Inflammatory macrophage (primary cell): ENCODE measurements around the gene KIAA1958.
A peak's percentile ranks its signal among the peaks of the same experiment; 100 is the strongest.
"Not testable (repeated sequence)": the region's sequence is repeated elsewhere in the genome, so short reads cannot be mapped to it uniquely, and the experiment has no call there.

ENCODE experiments used
- DNase-seq, 2 donors: peaks; one replicate each; pipeline ENCODE4 v3.0.0-alpha.2; 2020 to 2022

The KIAA1958 gene

DNA sequence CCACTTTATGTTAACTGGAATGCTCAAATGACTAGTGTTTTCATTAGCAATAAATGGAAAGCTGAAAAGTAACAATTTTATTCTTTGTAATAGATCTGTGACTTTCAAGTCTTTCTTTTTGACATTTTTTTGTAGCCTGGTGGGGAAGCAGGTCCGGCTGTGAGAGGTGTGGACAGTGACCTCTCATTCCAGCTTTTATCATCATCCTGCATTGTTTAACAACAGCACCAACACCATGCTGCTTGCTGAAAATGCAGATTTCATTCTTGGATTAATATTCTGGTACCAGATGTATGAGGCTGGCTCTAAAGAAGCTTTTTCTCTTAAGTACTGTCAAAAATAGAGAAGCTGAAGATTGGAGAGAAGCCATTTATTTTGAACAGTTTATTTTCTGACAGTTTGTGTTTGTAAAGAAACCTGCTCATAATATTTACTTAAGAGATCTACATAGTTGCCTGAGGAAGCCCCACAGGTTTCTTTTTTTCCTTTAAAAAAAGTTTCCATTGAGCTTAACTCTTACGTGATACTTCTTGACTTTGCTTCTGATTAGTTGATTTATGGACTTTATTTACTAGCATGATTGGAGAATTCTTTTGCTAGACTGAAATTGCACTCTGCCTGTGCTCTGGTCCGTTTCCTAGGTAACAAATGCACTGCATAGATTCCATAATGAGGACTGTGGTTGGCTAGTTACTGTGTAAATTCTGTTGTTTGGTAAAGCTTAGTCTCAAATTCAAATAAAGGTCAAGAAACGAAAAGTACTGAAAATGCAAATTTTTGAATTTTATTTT, 3.4 kb downstream of the KIAA1958 start:
- no peak for DNase-seq

DNA sequence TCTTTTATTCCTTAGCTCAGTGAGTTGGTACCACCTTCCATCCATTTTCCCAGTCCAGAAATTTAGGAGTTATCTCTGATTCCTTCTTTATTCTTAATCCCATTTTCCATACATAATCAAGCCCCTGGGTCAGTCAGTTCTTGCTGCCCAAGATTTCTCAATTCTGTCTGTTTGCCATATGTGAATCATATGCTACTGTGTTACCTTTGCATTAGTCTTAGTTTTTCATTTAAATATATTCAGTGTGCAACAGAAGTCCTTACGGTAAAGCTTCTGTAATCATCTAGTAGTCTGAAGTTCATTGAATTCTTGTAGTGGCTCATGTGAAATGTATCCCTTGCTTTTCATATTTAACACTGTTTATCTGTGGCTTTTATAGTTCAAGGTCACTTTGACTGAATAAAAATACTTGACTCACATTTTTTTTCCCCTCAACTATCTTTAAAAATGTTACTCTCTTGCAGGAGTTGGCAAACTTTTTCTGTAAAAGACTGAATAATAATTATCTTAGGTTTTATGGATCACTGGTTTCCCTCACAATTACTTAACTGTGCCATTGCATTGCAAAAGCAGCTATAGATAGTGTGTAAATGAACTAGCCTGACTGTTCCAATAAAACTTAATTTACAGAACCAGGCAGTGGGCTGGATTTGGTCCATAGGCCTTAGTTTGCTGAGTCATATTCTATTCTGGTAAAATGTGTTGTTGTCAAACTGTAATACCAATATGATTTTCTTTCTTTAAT, 6.9 kb downstream of the KIAA1958 start:
- DNase-seq: no peak

DNA sequence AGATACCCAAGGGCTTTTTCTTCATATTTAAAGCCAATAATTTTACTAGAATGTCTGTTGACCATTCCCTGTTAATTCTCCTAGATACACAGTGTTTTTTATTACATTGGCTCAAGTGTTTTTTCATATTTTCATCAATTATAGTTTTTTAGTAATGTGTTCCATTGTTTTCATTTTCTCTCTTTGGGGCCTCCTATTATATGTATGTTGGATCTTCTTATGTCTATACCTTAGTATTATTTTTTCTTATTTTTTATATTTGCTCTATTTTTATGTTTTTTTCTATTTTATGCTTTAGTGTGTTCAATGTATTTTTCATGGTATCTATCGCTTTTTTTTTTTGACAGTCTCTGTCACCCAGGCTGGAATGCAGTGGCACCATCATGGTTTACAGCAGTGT, 7.5 kb downstream of the KIAA1958 start:
- DNase-seq: no peak

DNA sequence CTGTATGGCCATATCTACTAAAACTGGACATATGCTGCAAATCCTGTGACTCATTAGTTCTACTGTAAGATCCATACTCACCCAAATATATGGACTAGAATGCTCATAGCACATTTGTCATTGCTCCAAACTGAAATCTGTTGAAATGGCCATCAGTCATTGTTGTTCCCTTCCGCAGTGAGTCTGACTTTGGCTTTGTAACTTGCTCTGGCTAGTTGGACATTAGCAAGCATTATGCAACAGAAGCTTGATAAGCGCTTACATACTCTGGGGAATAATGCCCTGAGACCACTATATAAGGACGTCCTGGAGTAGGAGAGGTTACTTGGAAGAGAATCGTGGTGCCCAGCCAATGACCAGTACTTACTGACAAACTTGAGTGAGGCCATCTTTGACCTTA, 9.0 kb downstream of the KIAA1958 start:
- DNase-seq: peak; percentile 33 to 42

DNA sequence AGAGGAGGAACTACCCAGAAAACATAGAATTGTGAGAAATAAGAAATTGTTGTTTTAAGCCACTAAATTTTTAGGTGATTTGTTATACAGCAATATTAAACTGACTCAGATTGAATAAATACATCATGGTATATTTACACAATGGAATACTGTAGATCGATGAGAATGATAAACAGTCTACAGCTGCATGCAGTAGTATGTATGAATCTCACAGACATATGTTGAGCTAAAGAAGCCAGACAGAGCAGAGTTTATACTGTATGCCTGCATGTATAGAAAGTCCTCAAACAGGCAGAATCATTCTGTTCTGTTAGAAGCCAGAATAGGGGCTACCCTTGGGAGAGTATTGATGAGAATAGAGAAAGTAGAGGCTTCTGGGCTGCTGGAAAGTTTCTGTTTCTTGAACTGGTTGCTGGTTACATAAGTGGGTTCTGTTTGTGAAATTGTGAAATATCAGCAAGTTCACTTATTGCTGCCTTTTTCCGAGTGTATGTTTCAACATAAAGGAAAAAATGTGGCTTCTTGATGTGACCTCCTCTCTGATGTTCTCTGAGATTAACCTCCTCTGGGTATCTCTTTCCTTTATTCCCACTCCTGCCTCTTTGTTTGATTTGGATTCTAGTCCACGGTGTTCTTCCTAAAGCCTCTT, 9.6 kb downstream of the KIAA1958 start:
- DNase-seq: peak; percentile 41 to 77

DNA sequence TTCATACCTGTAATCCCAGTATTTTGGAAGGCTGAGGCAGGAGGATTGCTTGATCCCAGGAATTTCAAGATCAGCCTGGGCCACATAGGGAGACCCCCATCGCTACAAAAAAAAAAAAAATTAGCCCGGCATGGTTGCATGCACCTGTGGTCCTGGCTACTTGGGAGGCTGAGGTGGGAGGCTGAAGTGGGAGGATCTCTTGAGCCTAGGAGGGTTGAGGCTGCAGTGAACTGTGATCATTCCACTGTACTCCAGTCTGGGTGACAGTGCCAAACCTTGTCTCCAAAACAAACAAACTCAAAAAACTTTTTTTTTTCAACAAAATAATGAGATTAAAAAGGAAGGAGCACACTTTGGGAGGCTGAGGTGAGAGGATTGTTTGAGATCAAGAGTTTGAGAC, 14.2 kb downstream of the KIAA1958 start:
- DNase-seq: no peak

DNA sequence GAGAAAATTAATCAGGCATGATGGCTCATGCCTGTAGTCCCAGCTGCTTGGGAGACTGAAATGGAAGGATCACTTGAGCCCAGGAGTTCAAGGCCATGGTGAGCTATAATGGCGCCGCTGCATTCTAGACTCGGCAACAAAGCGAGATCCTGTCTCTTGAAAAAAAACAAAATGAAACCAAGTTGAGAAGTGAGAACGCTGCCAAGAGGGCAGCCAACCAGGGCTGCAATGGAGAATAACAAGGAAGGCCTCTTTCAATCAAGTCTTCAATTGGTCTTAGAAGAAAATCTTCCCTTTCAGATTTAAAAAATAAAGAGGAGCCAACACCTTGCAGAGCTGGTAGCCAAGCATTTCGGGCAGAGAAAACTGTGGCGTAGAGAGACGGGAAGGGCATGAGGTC, 14.7 kb downstream of the KIAA1958 start:
- no peak for DNase-seq

DNA sequence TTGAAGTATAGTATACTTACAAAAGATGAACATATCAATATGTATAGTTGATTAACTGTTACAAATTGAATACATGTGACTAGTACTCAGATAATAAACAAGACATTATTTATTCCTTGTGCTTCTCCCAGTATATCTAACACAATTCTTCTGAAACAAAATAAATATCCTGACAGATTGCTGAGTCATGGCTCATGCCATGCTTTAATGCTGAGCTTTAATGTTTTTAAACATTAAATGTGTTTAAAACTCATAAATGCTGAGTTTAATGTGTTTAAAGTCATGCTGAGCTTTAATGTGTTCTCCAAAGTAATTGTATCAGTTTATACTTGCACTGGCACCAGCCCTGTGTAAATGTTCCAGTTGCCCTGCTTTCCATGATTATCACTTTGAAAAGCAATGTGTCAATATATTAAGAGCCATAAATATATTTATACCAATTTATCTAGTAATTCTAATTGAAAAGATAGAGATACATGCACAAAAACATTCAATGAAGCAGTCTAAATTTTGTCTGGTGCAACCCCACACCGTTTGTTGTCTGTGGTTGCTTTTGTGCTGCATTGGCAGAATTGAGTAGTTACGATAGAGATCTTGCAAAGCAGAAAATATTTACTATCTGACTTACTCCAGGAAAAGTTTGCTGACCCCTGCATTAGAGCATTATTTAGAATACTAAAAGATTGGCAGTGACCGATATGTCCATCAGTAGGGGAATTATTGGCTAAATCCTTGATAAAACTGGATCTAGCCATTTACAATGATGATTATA, 15.7 kb downstream of the KIAA1958 start:
- DNase-seq: no peak

DNA sequence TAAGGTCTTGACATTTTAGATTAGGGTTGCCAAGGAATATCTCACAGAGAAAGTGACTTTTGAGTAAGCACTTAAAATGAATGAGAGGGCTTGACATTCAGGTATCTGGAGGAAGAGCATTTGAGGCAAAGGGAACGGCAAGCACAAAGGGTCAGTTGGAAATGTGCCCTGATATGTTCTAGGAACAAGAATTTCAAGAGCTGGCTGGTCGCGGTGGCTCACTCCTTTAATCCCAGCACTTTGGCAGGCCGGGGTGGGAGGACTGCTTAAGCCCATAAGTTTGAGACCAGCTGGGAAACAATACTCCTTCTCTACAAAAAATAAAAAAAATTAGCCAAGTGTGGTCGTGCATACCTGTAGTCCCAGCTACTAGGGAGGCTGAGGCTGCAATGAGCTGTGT, 16.5 kb downstream of the KIAA1958 start:
- DNase-seq: no peak

DNA sequence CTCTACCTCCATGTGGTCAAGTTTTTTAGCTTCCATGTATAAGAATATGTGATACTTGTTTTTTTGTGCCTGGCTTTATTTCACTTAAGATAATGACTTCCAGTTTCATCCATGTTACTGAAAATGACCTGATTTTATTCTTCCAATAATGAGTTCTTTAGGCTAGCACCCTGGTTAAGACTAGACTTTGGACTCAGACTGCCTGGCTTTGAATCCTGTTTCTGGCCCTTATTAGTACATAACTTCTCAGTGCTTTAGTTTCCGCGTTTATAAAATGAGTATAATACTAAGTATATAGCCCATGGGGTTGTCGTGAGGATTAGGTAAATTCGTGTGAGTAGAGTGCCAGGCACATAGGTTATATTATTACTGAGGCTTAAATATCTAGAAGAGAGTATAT, 18.5 kb downstream of the KIAA1958 start:
- DNase-seq: no peak

DNA sequence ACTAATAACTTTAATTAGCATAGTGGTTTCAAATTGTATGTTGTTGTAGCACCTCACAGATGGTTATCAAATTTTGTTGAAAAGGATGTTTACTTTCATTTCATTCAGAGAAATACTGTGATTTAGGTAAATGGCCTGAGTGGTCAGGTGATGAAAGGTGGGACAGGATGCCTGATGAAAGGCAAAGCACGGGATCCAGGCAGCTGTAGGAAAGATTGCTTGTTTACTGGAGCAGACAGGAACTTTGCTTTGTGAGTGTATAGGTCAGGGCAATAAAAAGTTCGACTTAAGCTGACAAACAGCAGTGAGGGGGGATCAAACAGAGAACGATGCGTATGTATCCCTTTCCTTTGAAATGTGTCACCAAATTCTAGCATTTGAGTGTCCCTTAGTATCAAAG, 19.0 kb downstream of the KIAA1958 start:
- no peak for DNase-seq

DNA sequence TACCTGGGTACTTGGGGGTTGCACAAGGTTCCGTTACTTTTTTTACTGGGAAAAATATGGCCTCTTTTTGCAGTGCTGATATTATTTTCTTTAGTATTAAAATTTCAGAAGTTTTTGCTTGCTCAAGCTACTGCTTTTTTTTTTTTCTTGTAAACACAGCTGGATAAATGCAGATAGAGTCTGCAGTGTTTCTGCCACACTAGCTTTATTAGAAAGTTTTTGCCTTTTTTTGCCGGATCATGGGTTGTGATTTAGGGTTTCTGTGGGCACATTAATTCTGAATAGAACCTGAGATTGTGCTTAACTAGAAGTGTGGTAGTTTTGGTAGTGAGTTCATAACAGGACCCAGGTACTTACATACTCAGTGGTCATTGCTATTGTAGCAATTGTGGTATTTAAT, 19.9 kb downstream of the KIAA1958 start:
- no peak for DNase-seq

DNA sequence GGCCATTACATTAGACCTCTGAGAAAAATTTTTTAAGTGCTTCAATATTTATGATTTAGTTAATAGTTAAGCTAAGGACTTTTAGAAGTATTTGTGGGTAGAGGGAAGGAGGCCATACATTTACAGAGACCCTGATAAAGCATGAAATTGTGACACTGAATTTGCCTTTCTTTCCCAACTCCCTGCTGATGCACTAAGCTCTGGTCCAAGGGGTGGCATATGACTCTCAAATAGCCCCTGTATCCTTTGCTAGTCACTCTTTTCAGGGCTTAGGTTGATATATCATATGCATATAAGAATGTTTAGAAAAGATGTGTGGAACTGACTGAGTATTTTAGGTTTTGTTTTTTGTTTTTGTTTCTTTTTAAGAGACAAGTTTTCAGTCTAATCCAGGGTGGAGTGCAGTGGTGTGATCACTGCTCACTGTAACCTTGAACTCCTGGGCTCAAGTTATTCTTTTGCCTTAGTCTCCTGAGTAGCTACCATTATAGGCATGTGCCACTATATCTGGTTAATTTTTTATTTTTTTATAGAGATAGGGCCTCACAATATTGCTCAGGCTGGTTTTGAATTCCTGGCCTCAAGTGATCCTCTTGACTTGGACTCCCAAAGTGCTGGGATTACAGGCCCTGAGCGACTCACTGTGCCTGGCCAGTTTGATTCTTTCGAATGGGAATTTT, 20.5 kb downstream of the KIAA1958 start:
- no peak for DNase-seq

DNA sequence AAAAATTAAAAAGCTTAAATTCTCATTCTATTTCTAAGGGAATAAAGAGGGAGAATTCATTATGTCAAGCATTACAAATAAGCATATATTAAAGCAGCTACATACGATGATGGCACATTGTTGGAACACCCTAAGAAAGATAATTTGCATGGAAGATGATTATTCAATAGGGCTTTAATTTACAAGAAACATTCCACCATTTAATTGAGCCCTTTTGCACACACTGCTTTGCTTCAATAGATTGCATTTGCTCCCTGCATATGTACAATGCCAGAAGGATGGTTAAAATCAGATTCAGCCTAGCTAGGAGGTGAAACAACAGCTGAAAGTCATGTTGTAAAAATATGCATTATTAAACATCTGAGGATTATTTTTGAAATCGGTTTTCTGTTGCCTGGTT, 21.8 kb downstream of the KIAA1958 start:
- DNase-seq: no peak

DNA sequence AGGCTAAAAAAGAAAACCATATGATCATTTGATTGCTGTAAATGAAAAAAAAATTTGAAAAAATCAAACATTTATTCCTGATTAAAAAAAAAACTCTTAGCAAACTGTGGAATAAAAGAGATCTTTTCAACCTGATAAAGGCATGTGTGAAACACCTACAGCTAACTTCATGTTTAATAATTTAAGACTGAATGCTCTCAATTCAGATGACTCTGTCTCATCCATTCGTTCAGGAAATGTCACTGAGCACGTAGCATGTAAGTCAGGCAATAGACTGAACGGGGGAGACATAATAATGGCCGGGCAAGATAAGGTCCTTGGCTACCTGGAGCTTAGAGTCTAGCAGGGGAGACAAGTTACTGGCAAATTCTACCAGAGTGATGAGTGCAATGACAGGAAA, 25.8 kb downstream of the KIAA1958 start:
- DNase-seq: not testable (repeated sequence)

DNA sequence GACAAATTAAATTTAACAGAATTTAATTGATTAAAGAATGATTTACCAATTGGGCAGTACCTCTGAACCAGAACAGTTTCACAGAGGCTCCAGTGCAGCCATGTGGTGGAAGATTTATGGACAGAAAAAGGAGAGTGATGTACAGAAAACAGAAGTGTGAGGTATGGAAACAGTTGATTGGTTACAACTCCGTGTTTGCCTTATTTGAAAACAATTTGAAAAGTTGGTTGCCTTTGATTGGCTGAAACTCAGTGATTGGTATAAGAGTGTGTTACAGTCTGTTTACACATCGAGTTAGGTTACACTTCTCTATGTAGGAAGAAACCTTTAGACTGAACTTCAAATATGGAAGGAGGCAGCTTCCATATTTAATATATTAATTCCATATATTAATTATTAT, 30.1 kb downstream of the KIAA1958 start:
- no peak for DNase-seq

DNA sequence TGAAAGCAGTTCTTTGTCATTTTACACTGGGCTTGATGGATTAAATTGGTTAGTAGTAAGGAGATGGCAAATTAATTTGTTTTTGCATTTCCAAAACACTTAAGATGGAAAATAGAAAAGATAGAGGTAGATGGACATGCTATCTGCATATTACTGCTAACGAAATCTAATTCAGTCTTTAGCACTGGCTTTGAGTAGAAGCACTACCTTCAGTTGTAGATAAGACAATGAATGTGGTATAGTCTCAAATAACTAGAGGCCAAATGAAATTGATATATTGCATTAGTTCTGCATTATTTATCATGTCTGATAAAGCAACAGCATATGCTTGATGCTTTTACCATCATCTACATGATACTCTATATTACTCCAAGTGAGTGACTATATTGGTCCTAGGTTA, 33.4 kb downstream of the KIAA1958 start:
- DNase-seq: no peak

DNA sequence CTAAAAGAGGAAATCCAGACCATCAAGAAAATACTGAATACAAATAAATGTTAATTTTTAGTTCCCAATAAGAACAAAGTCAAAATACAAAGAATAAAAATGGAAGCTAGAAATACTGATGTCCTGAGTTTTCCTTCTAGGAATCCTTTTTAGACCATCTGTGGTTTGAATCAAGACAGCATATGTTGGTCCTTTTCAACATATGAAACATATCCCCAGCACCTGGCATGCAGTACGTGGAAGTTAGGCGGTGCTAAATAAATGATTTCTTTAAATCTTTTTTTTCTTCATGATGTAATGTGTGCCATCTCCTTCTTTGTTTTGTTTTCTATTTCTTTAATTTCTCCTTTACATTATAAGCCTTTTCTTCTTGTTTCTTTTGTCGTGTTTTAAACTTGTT, 34.0 kb downstream of the KIAA1958 start:
- DNase-seq: no peak

DNA sequence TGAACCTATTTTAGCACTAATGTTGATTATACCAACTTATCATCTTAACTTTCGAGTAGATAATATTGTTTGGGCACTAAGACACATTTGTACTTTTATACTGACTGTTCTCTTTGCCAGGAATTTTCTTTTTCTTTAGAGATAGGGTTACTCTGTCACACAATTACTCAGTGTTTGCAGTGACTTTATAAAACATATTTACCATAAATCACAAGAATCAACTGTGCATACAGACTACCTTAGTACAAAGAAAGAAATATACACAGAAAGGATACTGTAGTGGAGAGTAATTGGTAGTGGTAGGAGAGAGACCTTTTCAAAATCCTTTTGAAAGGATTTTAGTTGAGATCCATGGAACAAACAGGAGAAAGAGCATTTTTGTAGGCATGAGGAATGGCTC, 40.3 kb downstream of the KIAA1958 start:
- no peak for DNase-seq

DNA sequence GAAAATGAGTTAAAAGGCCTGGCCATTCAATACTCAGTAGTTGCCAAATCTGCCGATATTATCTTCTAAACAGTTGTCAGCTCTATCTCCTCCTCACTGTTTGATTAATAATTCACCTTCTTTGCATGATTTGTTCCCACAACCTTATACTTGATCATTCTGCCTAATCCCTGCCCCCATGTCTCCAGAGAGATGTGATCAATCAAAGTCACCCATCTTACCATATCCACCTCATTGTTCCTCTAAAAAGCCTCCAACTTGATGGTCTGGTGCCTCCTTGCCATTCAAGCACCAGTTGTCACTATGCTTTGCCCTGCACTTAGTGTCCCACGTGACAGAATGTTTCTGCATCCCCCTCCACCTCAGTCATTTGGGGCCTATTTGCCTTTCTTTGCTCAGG, 41.3 kb downstream of the KIAA1958 start:
- DNase-seq: no peak

DNA sequence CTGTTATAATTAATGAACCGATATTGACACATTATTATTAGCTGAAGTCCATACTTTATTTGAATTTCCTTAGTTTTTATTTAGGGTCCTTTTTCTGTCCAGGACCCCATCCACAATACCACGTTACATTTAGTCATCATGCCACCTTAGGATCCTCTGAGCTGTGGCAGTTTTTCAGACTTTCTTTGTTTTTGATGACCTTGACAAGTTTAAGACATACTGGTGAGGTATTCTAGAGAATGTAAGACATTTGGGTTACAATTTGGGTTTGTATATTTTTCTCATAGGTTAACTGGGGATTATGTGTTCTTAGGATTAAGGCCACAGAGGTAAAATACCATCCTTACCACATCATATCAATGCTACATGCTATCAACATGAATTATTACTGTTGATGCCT, 42.7 kb downstream of the KIAA1958 start:
- no peak for DNase-seq

DNA sequence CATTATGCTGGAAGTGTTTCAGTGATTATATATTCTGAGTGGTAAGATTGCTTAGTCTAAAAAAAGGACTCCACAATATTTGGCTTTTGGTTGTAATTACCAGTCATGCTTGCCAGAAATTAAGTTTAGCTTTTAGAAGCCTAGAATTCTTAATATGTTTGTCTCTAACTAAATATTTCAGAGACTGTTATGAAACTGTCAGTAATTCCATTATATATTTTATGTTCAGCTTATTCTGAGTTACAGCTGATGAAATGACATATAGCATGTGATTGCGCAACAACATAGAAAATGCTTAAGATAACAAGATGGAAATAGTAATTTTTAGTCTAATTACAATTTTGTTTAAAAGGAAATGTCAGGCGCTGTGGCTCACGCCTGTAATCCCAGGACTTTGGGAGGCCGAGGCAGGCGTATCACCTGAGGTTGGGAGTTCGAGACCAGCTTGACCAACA, 44.2 kb downstream of the KIAA1958 start:
- no peak for DNase-seq
